HEK293T (cell line): Measurements from ENCODE around the gene ATP13A1.
A peak's percentile ranks its signal among the peaks of the same experiment; 100 is the strongest.

Source experiments
- CTCF ChIA-PET: fragments of 350-600 bp; formaldehyde crosslinking; extraction: SDS; loops from one replicate; lab custom pipeline; 2021; ENCODE audit warnings: antibody characterized with exemption, inconsistent platforms; lab: Yijun Ruan, JAX
- POLR2A ChIA-PET: fragments of 350-600 bp; formaldehyde crosslinking; extraction: SDS; loops from one replicate; lab custom pipeline; 2020; ENCODE audit warnings: antibody characterized with exemption, inconsistent platforms; lab: Yijun Ruan, JAX
- DNase-seq: peaks from one replicate; pipeline ENCODE4 v3.0.0; 2012; ENCODE audit warnings: mixed read lengths; ENCODE audit errors: extremely low spot score
- ARNT ChIP-seq: fragments of 450-650 bp; IDR thresholded peaks from 2 replicates; pipeline ENCODE4 v1.6.1; 2017; ENCODE audit warnings: mild to moderate bottlenecking
- BHLHE40 ChIP-seq: fragments of 450-650 bp; IDR thresholded peaks from 2 replicates; pipeline ENCODE4 v1.6.1; 2016; ENCODE audit warnings: mild to moderate bottlenecking, moderate library complexity, borderline replicate concordance
- CTBP1 ChIP-seq: fragments of 450-650 bp; IDR thresholded peaks from 2 replicates; pipeline ENCODE4 v1.6.1; 2016; ENCODE audit warnings: borderline replicate concordance
- ELF4 ChIP-seq: fragments of 450-650 bp; IDR thresholded peaks from 2 replicates; pipeline ENCODE4 v1.6.1; 2017; ENCODE audit warnings: antibody characterized with exemption
- FOXA1 ChIP-seq: fragments of 450-650 bp; IDR thresholded peaks from 2 replicates; pipeline ENCODE4 v1.6.1; 2016; ENCODE audit warnings: mild to moderate bottlenecking
- FOXK2 ChIP-seq: fragments of 450-650 bp; IDR thresholded peaks from 2 replicates; pipeline ENCODE4 v1.6.1; 2016; ENCODE audit warnings: mild to moderate bottlenecking
- FOXM1 ChIP-seq: fragments of 450-650 bp; IDR thresholded peaks from 2 replicates; pipeline ENCODE4 v1.6.1; 2017; ENCODE audit warnings: mild to moderate bottlenecking, borderline replicate concordance
- HDGF ChIP-seq: fragments of 450-650 bp; IDR thresholded peaks from 2 replicates; pipeline ENCODE4 v1.6.1; 2017; ENCODE audit warnings: antibody characterized with exemption, borderline replicate concordance
- L3MBTL2 ChIP-seq: fragments of 450-650 bp; conservative IDR thresholded peaks from 2 replicates; pipeline ENCODE4 v1.6.1; 2016; ENCODE audit warnings: mild to moderate bottlenecking
- LEF1 ChIP-seq: fragments of 450-650 bp; IDR thresholded peaks from 2 replicates; pipeline ENCODE4 v1.6.1; 2017; ENCODE audit warnings: mild to moderate bottlenecking, borderline replicate concordance
- NFRKB ChIP-seq: fragments of 450-650 bp; IDR thresholded peaks from 2 replicates; pipeline ENCODE4 v1.6.1; 2016; ENCODE audit warnings: mild to moderate bottlenecking, moderate library complexity
- PKNOX1 ChIP-seq: fragments of 450-650 bp; IDR thresholded peaks from 2 replicates; pipeline ENCODE4 v1.6.1; 2016
- SP1 ChIP-seq: fragments of 450-650 bp; IDR thresholded peaks from 2 replicates; pipeline ENCODE4 v1.6.1; 2017
- SUZ12 ChIP-seq: fragments of 450-650 bp; IDR thresholded peaks from 2 replicates; pipeline ENCODE4 v1.6.1; 2016; ENCODE audit warnings: mild to moderate bottlenecking
- TARDBP ChIP-seq: fragments of 450-650 bp; IDR thresholded peaks from 2 replicates; pipeline ENCODE4 v1.6.1; 2016
- ZNF384 ChIP-seq: fragments of 450-650 bp; IDR thresholded peaks from 2 replicates; pipeline ENCODE4 v1.6.1; 2016

The ATP13A1 gene

GRCh38 chr19:19662871-19663255, 613 bp downstream of the ATP13A1 start:
- no peak for TF ChIP-seq ELF4
- no peak for TF ChIP-seq FOXA1
- TF ChIP-seq LEF1 = no peak
- no peak for TF ChIP-seq ARNT
- no peak for TF ChIP-seq SP1
- TF ChIP-seq FOXM1 = no peak
- TF ChIP-seq PKNOX1 = no peak
- no peak for TF ChIP-seq ZNF384
- no peak for TF ChIP-seq FOXK2
- no peak for TF ChIP-seq HDGF
- TF ChIP-seq TARDBP = no peak
- TF ChIP-seq L3MBTL2 = no peak
- TF ChIP-seq SUZ12 = no peak
- ChIA-PET POLR2A (interaction anchor here (1.1 to 1.7 kb wide), 3 partner anchors 10 to 46 kb away, joined by 3 to 7 read pairs (median 5); no protein-coding TSS in a partner anchor), CTCF (no interaction called here)
- DNase-seq = peak; percentile 18

- no peak for TF ChIP-seq FOXM1
- TF ChIP-seq TARDBP = no peak
- no peak for TF ChIP-seq HDGF
- TF ChIP-seq CTBP1 = no peak
- TF ChIP-seq BHLHE40 = no peak
- TF ChIP-seq LEF1 = no peak
- no peak for TF ChIP-seq FOXK2
- ChIA-PET CTCF (no interaction called here), POLR2A (interaction anchor here (1.1 to 1.7 kb wide), 3 partner anchors 9 to 45 kb away, joined by 3 to 7 read pairs (median 5); no protein-coding TSS in a partner anchor)
- DNase-seq = no peak
These were observed 1.1 kb downstream of the ATP13A1 start for GRCh38 chr19:19662344-19662743.

- peak; percentile 5 for DNase-seq
- TF ChIP-seq FOXM1 = no peak
- ChIA-PET POLR2A (interaction anchor here (1.3 to 1.7 kb wide), 2 partner anchors 10 to 44 kb away, joined by 3 to 7 read pairs; no protein-coding TSS in a partner anchor), CTCF (no interaction called here)
These were observed 1.7 kb downstream of the ATP13A1 start for GRCh38 chr19:19661675-19662251.

GRCh38 chr19:19661141-19661674, 2.3 kb downstream of the ATP13A1 start:
- peak; percentile 3 for DNase-seq
- ChIA-PET POLR2A (interaction anchor here (1.7 kb wide), 1 partner anchor 10 kb away, joined by 7 read pairs; no protein-coding TSS in a partner anchor), CTCF (interaction anchor here (0.7 kb wide), 1 partner anchor 25 kb away, joined by 3 read pairs; no protein-coding TSS in a partner anchor)
- no peak for TF ChIP-seq NFRKB
- TF ChIP-seq CTBP1 = no peak
- no peak for TF ChIP-seq L3MBTL2
- no peak for TF ChIP-seq BHLHE40
- TF ChIP-seq SP1 = no peak
- TF ChIP-seq ARNT = no peak
- TF ChIP-seq ELF4 = no peak
- no peak for TF ChIP-seq FOXK2
- TF ChIP-seq FOXA1 = no peak
- no peak for TF ChIP-seq TARDBP
- no peak for TF ChIP-seq LEF1
- no peak for TF ChIP-seq ZNF384
- no peak for TF ChIP-seq HDGF
- TF ChIP-seq FOXM1 = no peak
- no peak for TF ChIP-seq PKNOX1

- POLR2A ChIA-PET = no interaction called here
- TF ChIP-seq L3MBTL2 = no peak
- TF ChIP-seq ZNF384 = no peak
- TF ChIP-seq SP1 = no peak
- TF ChIP-seq FOXM1 = no peak
- no peak for TF ChIP-seq LEF1
- TF ChIP-seq CTBP1 = no peak
- TF ChIP-seq SUZ12 = no peak
- CTCF ChIA-PET = no interaction called here
- DNase-seq = no peak
These were observed 3.7 kb downstream of the ATP13A1 start for GRCh38 chr19:19659646-19660245.

- no peak for DNase-seq
- POLR2A ChIA-PET = no interaction called here
- CTCF ChIA-PET = no interaction called here
- no peak for TF ChIP-seq L3MBTL2
- no peak for TF ChIP-seq NFRKB
- TF ChIP-seq TARDBP = no peak
- TF ChIP-seq ZNF384 = no peak
- TF ChIP-seq FOXM1 = no peak
- TF ChIP-seq SP1 = no peak
- TF ChIP-seq PKNOX1 = no peak
- no peak for TF ChIP-seq LEF1
- no peak for TF ChIP-seq HDGF
- no peak for TF ChIP-seq FOXK2
- TF ChIP-seq ARNT = no peak
- TF ChIP-seq BHLHE40 = no peak
- TF ChIP-seq FOXA1 = no peak
- TF ChIP-seq ELF4 = no peak
- TF ChIP-seq CTBP1 = no peak
- no peak for TF ChIP-seq SUZ12
These were observed 6.1 kb downstream of the ATP13A1 start for GRCh38 chr19:19657397-19657783.
